ENCODE data around the gene CHPF.

The CHPF gene

DNA sequence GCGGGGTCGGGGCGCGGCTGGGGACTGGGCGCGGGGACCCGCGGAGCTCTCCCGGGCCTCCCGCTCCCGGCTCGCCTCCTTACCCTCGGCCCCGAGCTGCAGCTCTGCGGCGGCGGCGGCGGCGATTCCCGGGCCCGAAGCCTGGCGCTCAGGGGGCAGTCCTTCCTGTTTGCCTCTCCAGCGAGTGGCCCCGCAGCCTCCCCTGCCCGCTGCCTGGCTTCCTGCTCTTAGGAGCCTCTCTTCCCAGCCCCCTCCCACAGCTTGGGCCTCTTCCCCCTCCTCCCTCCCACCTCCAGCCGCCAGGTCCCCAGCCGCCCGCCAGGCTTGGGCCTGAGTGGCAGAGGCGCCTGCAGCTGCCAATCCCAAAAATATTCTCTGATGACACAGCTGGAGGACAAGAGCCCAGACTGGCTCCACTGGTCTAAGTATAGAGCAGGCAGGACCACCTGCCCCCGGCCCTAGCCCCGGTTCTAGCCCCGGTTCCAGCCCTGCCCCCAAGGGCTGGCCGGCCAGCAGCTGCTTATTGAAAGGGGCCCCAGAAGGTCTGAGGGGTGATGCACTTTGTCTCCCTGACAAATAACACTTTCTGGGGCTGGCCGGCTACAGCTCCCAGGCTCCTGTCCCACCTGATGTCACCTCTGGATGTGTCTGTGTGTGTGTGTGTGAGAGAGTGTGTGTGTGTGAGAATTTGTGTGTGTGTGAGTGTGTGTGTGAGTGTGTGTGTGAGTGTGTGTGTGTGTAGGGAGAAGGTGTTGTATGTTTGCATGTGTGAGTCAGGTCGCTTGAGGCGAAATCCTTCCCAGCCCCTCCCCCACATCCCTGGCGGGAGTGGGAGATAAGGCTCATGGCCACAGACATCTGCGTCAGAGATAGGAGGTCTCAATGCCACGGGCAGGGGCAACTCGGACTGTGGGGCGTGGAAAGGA, 28.0 kb upstream of the CHPF start, which contains the start of gene OBSL1 (continued):
- no peak for TF ChIP-seq ZSCAN30 (tag by site-specific recombination; IDR thresholded peaks at IDR 0.05)
- TF ChIP-seq ZNF510 (tag by site-specific recombination; IDR thresholded peaks at IDR 0.05; ENCODE audit: insufficient replicate concordance), result no peak
- TF ChIP-seq ZBTB1 (tag by site-specific recombination; IDR thresholded peaks at IDR 0.05), result no peak
- no peak for TF ChIP-seq ZNF670 (tag by site-specific recombination; IDR thresholded peaks at IDR 0.05; ENCODE audit: low read depth)
- peak; percentile 96 for TF ChIP-seq ZNF398 (tag by site-specific recombination; IDR thresholded peaks at IDR 0.05)
- TF ChIP-seq ZNF561 (tag by site-specific recombination; IDR thresholded peaks at IDR 0.05; ENCODE audit: borderline replicate concordance), result no peak
- peak; percentile 47; the same call in 1 of the 2 replicates for TF ChIP-seq ZNF488 (tag by site-specific recombination; IDR thresholded peaks at IDR 0.05)
- TF ChIP-seq, protein P1, sequence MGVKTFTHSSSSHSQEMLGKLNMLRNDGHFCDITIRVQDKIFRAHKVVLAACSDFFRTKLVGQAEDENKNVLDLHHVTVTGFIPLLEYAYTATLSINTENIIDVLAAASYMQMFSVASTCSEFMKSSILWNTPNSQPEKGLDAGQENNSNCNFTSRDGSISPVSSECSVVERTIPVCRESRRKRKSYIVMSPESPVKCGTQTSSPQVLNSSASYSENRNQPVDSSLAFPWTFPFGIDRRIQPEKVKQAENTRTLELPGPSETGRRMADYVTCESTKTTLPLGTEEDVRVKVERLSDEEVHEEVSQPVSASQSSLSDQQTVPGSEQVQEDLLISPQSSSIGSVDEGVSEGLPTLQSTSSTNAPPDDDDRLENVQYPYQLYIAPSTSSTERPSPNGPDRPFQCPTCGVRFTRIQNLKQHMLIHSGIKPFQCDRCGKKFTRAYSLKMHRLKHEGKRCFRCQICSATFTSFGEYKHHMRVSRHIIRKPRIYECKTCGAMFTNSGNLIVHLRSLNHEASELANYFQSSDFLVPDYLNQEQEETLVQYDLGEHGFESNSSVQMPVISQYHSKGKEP (tag by site-specific recombination; IDR thresholded peaks at IDR 0.05), result no peak
- TF ChIP-seq ZNF121 (tag by site-specific recombination; IDR thresholded peaks at IDR 0.05), result no peak
- TF ChIP-seq MZF1 (tag by site-specific recombination; IDR thresholded peaks at IDR 0.05; ENCODE audit: borderline replicate concordance), result no peak; the same call in 1 of the 2 replicates
- TF ChIP-seq KLF7 (tag by site-specific recombination; IDR thresholded peaks at IDR 0.05; ENCODE audit: borderline replicate concordance), result peak; percentile 61; the same call in 1 of the 2 replicates
- peak; percentile 72; the same call in 1 of the 2 replicates for TF ChIP-seq ZBTB20 (tag by site-specific recombination; IDR thresholded peaks at IDR 0.05)
- TF ChIP-seq, protein P2, sequence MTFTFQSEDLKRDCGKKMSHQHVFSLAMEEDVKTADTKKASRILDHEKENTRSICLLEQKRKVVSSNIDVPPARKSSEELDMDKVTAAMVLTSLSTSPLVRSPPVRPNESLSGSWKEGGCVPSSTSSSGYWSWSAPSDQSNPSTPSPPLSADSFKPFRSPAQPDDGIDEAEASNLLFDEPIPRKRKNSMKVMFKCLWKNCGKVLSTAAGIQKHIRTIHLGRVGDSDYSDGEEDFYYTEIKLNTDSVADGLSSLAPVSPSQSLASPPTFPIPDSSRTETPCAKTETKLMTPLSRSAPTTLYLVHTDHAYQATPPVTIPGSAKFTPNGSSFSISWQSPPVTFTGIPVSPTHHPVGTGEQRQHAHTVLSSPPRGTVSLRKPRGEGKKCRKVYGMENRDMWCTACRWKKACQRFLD (tag by site-specific recombination; IDR thresholded peaks at IDR 0.05), result no peak
- TF ChIP-seq ZNF114 (tag by site-specific recombination; IDR thresholded peaks at IDR 0.05), result peak; percentile 41; the same call in 1 of the 2 replicates
- TF ChIP-seq ZNF664 (tag by site-specific recombination; IDR thresholded peaks at IDR 0.05), result no peak
- 0 out of 2 replicates have a peak, but pooled peaks have one; percentile 55 for TF ChIP-seq ZNF843 (tag by site-specific recombination; IDR thresholded peaks at IDR 0.05)
- TF ChIP-seq RBAK (tag by site-specific recombination; IDR thresholded peaks at IDR 0.05), result peak; percentile 77; the same call in 1 of the 2 replicates
- no peak for TF ChIP-seq ZNF280C (tag by site-specific recombination; IDR thresholded peaks at IDR 0.05)
- peak; percentile 88 for TF ChIP-seq PRDM1 (tag by site-specific recombination; IDR thresholded peaks at IDR 0.05)
- TF ChIP-seq ZNF146 (tag by site-specific recombination; IDR thresholded peaks at IDR 0.05), result 0 out of 2 replicates have a peak, but pooled peaks have one; percentile 21
- peak; percentile 57 for TF ChIP-seq PRDM4 (tag by site-specific recombination; IDR thresholded peaks at IDR 0.05)
- no peak for TF ChIP-seq ZNF701 (tag by site-specific recombination; IDR thresholded peaks at IDR 0.05)
- peak; percentile 20; the same call in 1 of the 2 replicates for TF ChIP-seq ZBTB7A (tag by site-specific recombination; IDR thresholded peaks at IDR 0.05; ENCODE audit: low read depth)
- TF ChIP-seq WT1 (tag by site-specific recombination; IDR thresholded peaks at IDR 0.05), result peak; percentile 84
- TF ChIP-seq, protein P3, sequence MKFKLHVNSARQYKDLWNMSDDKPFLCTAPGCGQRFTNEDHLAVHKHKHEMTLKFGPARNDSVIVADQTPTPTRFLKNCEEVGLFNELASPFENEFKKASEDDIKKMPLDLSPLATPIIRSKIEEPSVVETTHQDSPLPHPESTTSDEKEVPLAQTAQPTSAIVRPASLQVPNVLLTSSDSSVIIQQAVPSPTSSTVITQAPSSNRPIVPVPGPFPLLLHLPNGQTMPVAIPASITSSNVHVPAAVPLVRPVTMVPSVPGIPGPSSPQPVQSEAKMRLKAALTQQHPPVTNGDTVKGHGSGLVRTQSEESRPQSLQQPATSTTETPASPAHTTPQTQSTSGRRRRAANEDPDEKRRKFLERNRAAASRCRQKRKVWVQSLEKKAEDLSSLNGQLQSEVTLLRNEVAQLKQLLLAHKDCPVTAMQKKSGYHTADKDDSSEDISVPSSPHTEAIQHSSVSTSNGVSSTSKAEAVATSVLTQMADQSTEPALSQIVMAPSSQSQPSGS (tag by site-specific recombination; IDR thresholded peaks at IDR 0.05; ENCODE audit: low read depth), result peak; percentile 61; the same call in 1 of the 2 replicates

Measured in HEK293 (cell line).